ENCODE data around the gene C19orf81. TPM values are rescaled to one million over a fixed set of nuclear protein-coding genes. Genes with fewer than 3 reads are reported as not detected.

C19orf81 gene
- total and polyA plus RNA-seq, 2 of the 8 experiments (the other 6 are each of a cell fraction or from before 2014, with no cell fraction given): 11.7 to 13.0 TPM

- TF ChIP-seq GTF2F1 (IDR thresholded peaks at IDR 0.05; ENCODE audit: borderline replicate concordance, low read depth, low read length) (no peak), KDM5A (IDR thresholded peaks at IDR 0.05; ENCODE audit: low read length) (no peak)
Measured at GRCh38 chr19:50657222-50657669, 8.0 kb downstream of the C19orf81 start (continued).
